ENCODE measurements around the gene STXBP6.

- TF ChIP-seq CTCF (IDR thresholded peaks at IDR 0.05; ENCODE audit: low read depth, low read length) (no peak), EZH2phosphoT487 (IDR thresholded peaks at IDR 0.05; ENCODE audit: low read depth) (no peak)
These were observed 162.2 kb downstream of the STXBP6 start for GRCh38 chr14:24887623-24888304.
